Prostate gland (tissue), 2 donors: ENCODE measurements around the gene SLC66A2. TPM values are rescaled to one million over a fixed set of nuclear protein-coding genes. Genes with fewer than 3 reads are reported as not detected.

Experiments
- DNase-seq: peaks from one replicate; pipeline ENCODE4 v3.0.0-alpha.2; 2019; ENCODE audit warnings: low spot score
- H3K27ac ChIP-seq, 2 donors: fragments of 200-600 bp; sonication (generic); 2 replicates each; pipeline ENCODE4 v1.5.1; 2017 to 2019
- H3K27me3 ChIP-seq: fragments of 200-600 bp; sonication (generic); replicated peaks from 2 replicates; pipeline ENCODE4 v1.5.1; 2019; ENCODE audit not compliant: insufficient read depth
- H3K36me3 ChIP-seq, 2 donors: fragments of 200-600 bp; sonication (generic); 1 replicate in 1 of 2; 2 replicates in 1 of 2; pipeline versions ENCODE4 v1.5.1 to v1.8.1; 2017 to 2019
- H3K4me1 ChIP-seq: fragments of 200-600 bp; sonication (generic); replicated peaks from 2 replicates; pipeline ENCODE4 v1.5.1; 2019
- H3K4me3 ChIP-seq, 2 donors: fragments of 200-600 bp; sonication (generic); 2 replicates each; pipeline ENCODE4 v1.5.1; 2017 to 2019
- H3K9me3 ChIP-seq: fragments of 200-600 bp; sonication (generic); 2 replicates; pipeline ENCODE4 v1.5.1; 2017
- CTCF ChIP-seq, 4 experiments: fragments of 200-600 bp in 2 of 4; fragments of 450-650 bp in 2 of 4; sonication (generic) in 2 of 4; IDR thresholded peaks; 1 replicate in 3 of 4; 2 replicates in 1 of 4; pipeline ENCODE4 v1.5.1; 2016 to 2019; ENCODE audit warnings: antibody characterized with exemption in 4 of 4, mild to moderate bottlenecking in 2 of 4, moderate library complexity in 2 of 4
- POLR2A ChIP-seq: fragments of 450-650 bp; IDR thresholded peaks from one replicate; pipeline ENCODE4 v1.6.1; 2016; ENCODE audit warnings: antibody characterized with exemption, mild to moderate bottlenecking
- POLR2AphosphoS5 ChIP-seq: sonication (generic); formaldehyde crosslinking; IDR thresholded peaks from one replicate; pipeline ENCODE4 v1.6.1; 2017; ENCODE audit warnings: antibody characterized with exemption
- WGBS: methylation state at CpG from one replicate; pipeline ENCODE4 v1.1.5; 2018; 5-methylcytosine and 5-hydroxymethylcytosine counted together
- intact Hi-C: fragments of 100-400 bp; cut with DNase I; formaldehyde crosslinking; loops from one replicate; pipeline ENCODE4 v1.14.2; 2022
- total RNA-seq, 2 donors: library from RNA; depleted of rRNA; stranded (reverse); fragments of >200 nt; gene quantifications; one replicate each; pipeline ENCODE4 v1.1.0, GENCODE V29; 2016

The SLC66A2 gene
- total RNA-seq, 2 donors from 2014 or later: 37.6 to 74.1 TPM

DNA sequence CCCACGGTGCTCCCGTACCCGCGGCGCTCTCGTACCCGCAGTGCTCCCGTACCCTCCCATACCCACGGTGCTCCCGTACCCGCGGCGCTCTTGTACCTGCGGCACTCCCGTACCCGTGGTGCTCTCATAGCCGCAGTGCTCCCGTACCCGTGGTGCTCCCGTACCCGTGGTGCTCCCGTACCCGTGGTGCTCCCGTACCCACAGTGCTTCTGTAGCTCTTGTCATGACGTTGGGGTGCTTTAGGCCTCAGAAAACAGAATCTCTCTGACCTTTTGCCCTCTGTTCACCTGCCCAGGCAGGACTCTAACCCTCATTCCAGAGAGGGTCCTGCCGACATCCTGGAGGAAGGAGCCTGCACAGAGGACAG, 35.3 kb downstream of the SLC66A2 start:
- Histone ChIP-seq H3K4me1 (no peaks in the 10 kb centered on the region), H3K9me3 (no peaks in the 10 kb centered on the region), H3K27ac (no peak overlapping the region), H3K4me3 (no peak overlapping the region), H3K27me3 (no peaks in the 10 kb centered on the region), H3K36me3 (no peaks in the 10 kb centered on the region)
- intact Hi-C loops: no loop called here
- DNase-seq: no peak
- WGBS: 80% methylated on average over 26 of the region's 26 CpGs
- TF ChIP-seq CTCF (IDR thresholded peaks at IDR 0.05): no peak
- no peak for TF ChIP-seq POLR2A
- TF ChIP-seq POLR2AphosphoS5: no peak

GRCh38 chr18:79915161-79916127, 36.0 kb downstream of the SLC66A2 start:
- Histone ChIP-seq H3K27me3 (no peaks in the 10 kb centered on the region), H3K4me3 (no peak overlapping the region), H3K9me3 (no peaks in the 10 kb centered on the region), H3K27ac (no peak overlapping the region), H3K4me1 (no peaks in the 10 kb centered on the region), H3K36me3 (no peaks in the 10 kb centered on the region)
- intact Hi-C loops: no loop called here
- no peak for DNase-seq
- WGBS: 94% methylated on average over 50 of the region's 50 CpGs
- TF ChIP-seq CTCF (IDR thresholded peaks at IDR 0.05): no peak
- TF ChIP-seq POLR2A: no peak
- no peak for TF ChIP-seq POLR2AphosphoS5

DNA sequence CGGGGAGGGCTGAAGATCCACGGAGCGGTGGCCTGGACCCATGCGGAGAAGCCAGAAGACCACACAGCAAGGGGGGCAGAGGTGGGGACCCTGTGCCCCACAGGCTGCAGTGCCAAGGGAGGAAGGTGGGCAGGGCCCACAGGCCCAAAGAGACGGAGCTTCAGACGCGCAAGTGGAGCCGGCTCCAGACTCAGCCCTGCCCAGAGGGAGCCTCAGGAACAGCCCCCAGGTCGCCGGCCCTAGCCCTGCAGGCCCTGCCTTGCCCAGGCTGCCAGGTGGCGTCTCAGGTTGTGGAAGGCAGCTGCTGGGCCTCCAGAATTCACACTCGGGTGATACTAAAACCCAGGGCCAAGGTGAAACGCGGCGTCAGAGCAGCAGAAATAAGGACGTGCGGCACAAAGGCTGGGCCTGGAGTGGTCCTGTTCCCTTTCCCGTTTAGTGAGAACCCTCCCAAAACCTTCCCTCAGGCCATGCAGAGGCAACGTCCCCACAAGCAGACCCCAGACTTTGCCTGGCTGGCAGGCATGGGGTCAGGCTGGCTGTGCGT, 36.8 kb downstream of the SLC66A2 start:
- Histone ChIP-seq H3K27ac (no peak overlapping the region), H3K4me1 (no peaks in the 10 kb centered on the region), H3K27me3 (no peaks in the 10 kb centered on the region), H3K4me3 (no peak overlapping the region), H3K9me3 (no peaks in the 10 kb centered on the region), H3K36me3 (no peaks in the 10 kb centered on the region)
- intact Hi-C loops: no loop called here
- no peak for TF ChIP-seq POLR2A
- TF ChIP-seq POLR2AphosphoS5: no peak
- no peak for DNase-seq
- 92% methylated on average over 20 of the region's 20 CpGs for WGBS

DNA sequence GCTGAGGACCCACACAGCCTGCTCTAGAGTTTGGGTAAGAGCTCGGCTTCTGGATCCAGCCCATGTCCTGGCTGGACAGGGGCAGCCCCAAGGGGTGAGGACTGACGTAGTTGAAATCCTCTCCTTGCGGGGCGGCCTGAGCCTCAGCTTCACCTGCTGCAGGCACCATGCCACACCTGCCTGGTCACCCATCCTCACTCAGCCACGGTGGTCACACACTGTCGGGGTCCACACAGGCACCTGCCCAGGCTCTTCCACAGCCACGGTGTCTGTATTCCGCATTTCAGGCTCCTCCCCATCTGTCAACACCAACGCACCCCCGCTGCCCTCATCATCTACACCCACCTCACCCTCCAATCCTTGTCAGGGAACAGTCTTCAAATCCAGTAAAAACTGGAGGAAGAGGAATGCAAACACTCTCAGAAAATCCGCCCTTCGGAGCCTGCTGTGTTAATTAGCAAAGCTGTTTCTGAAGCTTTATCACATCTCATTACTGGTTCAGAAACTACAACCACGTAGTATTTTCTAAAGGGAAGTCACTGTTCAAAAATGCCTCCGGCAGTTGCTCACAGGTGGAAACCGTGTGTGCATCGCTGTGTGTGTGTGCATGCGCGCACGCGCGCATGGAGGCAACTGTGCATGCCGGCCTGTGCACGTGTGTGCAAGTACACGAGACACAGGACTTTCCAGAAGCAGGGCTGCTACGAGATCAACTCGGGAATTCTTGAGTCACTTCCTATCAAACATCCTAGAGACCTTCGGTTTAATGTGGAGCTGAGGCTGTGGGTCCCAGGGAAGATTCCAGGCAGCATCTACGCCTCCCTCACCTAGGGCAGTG, 38.2 kb downstream of the SLC66A2 start:
- DNase-seq: no peak

More for the DNA sequence above, 38.2 kb downstream of the SLC66A2 start:
- no peaks in the 10 kb centered on the region for H3K4me1 ChIP-seq
- H3K4me3 ChIP-seq: no peak overlapping the region
- TF ChIP-seq CTCF (IDR thresholded peaks at IDR 0.05) (no peak), POLR2A (no peak), POLR2AphosphoS5 (no peak)
- 90% methylated on average over 28 of the region's 28 CpGs for WGBS
- no peaks in the 10 kb centered on the region for H3K9me3 ChIP-seq
- intact Hi-C loops: no loop called here
- no peaks in the 10 kb centered on the region for H3K36me3 ChIP-seq
- H3K27me3 ChIP-seq: no peaks in the 10 kb centered on the region
- H3K27ac ChIP-seq: no peak overlapping the region
